WTC11 (cell line): ENCODE results near the gene GMEB2. TPM values are rescaled to one million over a fixed set of nuclear protein-coding genes. Genes with fewer than 3 reads are reported as not detected.

ENCODE experiments used
- ATAC-seq: fragments of 200-7000 bp; cut with Tn5 transposase; 2 replicates; pipeline ENCODE4 v1.10.0; 2021; ENCODE audit warnings: mild to moderate bottlenecking, moderate library complexity
- CTCF ChIA-PET: fragments of 300-600 bp; sonication (Branson Sonifier 250); formaldehyde crosslinking; loops from one replicate; lab custom pipeline; 2021; ENCODE audit warnings: antibody characterized with exemption; lab: Charles Lee
- POLR2A ChIA-PET: fragments of 350-600 bp; sonication (Branson Sonifier 250); formaldehyde crosslinking; loops from one replicate; lab custom pipeline; 2021; ENCODE audit warnings: antibody characterized with exemption; lab: Charles Lee
- DNase-seq: peaks from one replicate; pipeline ENCODE4 v3.0.0; 2021; ENCODE audit warnings: low spot score
- H3K27ac Mint-ChIP-seq: 2 replicates; pipeline ENCODE4 v1.8.0; 2021; ENCODE audit warnings: mixed read lengths
- H3K27me3 Mint-ChIP-seq: 2 replicates; pipeline ENCODE4 v1.8.0; 2021; ENCODE audit warnings: low read depth, mild to moderate bottlenecking, moderate library complexity, mixed read lengths
- H3K36me3 Mint-ChIP-seq: 2 replicates; pipeline ENCODE4 v1.8.0; 2021; ENCODE audit warnings: mixed read lengths
- H3K4me1 Mint-ChIP-seq: 2 replicates; pipeline ENCODE4 v1.8.0; 2022; ENCODE audit warnings: mixed read lengths
- H3K4me3 Mint-ChIP-seq: 2 replicates; pipeline ENCODE4 v1.8.0; 2021; ENCODE audit warnings: mild to moderate bottlenecking, moderate library complexity, mixed read lengths
- H3K9me3 Mint-ChIP-seq: 2 replicates; pipeline ENCODE4 v1.8.0; 2021; ENCODE audit warnings: mixed read lengths
- ATF1 ChIP-seq: sonication (generic); formaldehyde crosslinking; IDR thresholded peaks from 2 replicates; pipeline ENCODE4 v1.8.1; 2023; ENCODE audit warnings: mild to moderate bottlenecking, moderate library complexity, missing genetic modification reagents
- CBFB ChIP-seq: sonication (generic); formaldehyde crosslinking; IDR thresholded peaks from 2 replicates; pipeline ENCODE4 v1.8.1; 2022; ENCODE audit warnings: mild to moderate bottlenecking, low read depth, missing genetic modification reagents
- CREB1 ChIP-seq: sonication (generic); formaldehyde crosslinking; IDR thresholded peaks from 2 replicates; pipeline ENCODE4 v1.8.0; 2023; ENCODE audit warnings: mild to moderate bottlenecking, missing genetic modification reagents
- CTCF ChIP-seq: fragments of 200-600 bp; IDR thresholded peaks from 2 replicates; pipeline ENCODE4 v1.8.0; 2022; ENCODE audit warnings: antibody characterized with exemption
- E2F1 ChIP-seq: sonication (generic); formaldehyde crosslinking; IDR thresholded peaks from 2 replicates; pipeline ENCODE4 v1.8.0; 2022; ENCODE audit warnings: mild to moderate bottlenecking, missing genetic modification reagents
- ELF4 ChIP-seq: sonication (generic); formaldehyde crosslinking; IDR thresholded peaks from 2 replicates; pipeline ENCODE4 v1.8.1; 2022; ENCODE audit warnings: low read depth, mild to moderate bottlenecking, moderate library complexity, missing genetic modification reagents
- FOXP1 ChIP-seq: sonication (generic); formaldehyde crosslinking; IDR thresholded peaks from 2 replicates; pipeline ENCODE4 v1.8.0; 2022; ENCODE audit warnings: missing genetic modification reagents, mild to moderate bottlenecking, moderate library complexity, borderline replicate concordance
- GRHL2 ChIP-seq: fragments of 250-450 bp; sonication (Bioruptor Pico); IDR thresholded peaks from 2 replicates; pipeline ENCODE4 v1.8.0; 2022; ENCODE audit warnings: mild to moderate bottlenecking, moderate library complexity; ENCODE audit not compliant: insufficient replicate concordance, severe bottlenecking
- JUN ChIP-seq: sonication (generic); formaldehyde crosslinking; IDR thresholded peaks from 2 replicates; pipeline ENCODE4 v1.8.0; 2023; ENCODE audit warnings: mild to moderate bottlenecking, missing genetic modification reagents
- MYBL2 ChIP-seq: sonication (generic); formaldehyde crosslinking; IDR thresholded peaks from 2 replicates; pipeline ENCODE4 v1.8.1; 2023; ENCODE audit warnings: mild to moderate bottlenecking, moderate library complexity, missing genetic modification reagents
- NR1H2 ChIP-seq: sonication (generic); formaldehyde crosslinking; IDR thresholded peaks from 2 replicates; pipeline ENCODE4 v1.9.0; 2021; ENCODE audit warnings: mild to moderate bottlenecking, moderate library complexity, missing genetic modification reagents
- OVOL2 ChIP-seq: fragments of 250-450 bp; sonication (Bioruptor Pico); IDR thresholded peaks from 2 replicates; pipeline ENCODE4 v1.9.0; 2021; ENCODE audit warnings: mild to moderate bottlenecking, borderline replicate concordance
- PRRX2 ChIP-seq: fragments of 250-450 bp; sonication (Bioruptor Pico); IDR thresholded peaks from 2 replicates; pipeline ENCODE4 v1.8.0; 2021; ENCODE audit warnings: mild to moderate bottlenecking
- RELA ChIP-seq: sonication (generic); formaldehyde crosslinking; IDR thresholded peaks from 2 replicates; pipeline ENCODE4 v1.8.1; 2022; ENCODE audit warnings: missing genetic modification reagents, mild to moderate bottlenecking, borderline replicate concordance
- SMAD4 ChIP-seq: sonication (generic); formaldehyde crosslinking; IDR thresholded peaks from 2 replicates; pipeline ENCODE4 v1.8.0; 2022; ENCODE audit warnings: mild to moderate bottlenecking, missing genetic modification reagents
- SOX15 ChIP-seq: fragments of 250-450 bp; sonication (Bioruptor Pico); IDR thresholded peaks from 2 replicates; pipeline ENCODE4 v1.9.0; 2021; ENCODE audit warnings: mild to moderate bottlenecking
- ZBTB43 ChIP-seq: sonication (generic); formaldehyde crosslinking; IDR thresholded peaks from 2 replicates; pipeline ENCODE4 v1.8.1; 2023; ENCODE audit warnings: mild to moderate bottlenecking, missing genetic modification reagents
- ZNF512 ChIP-seq: sonication (generic); formaldehyde crosslinking; IDR thresholded peaks from 2 replicates; pipeline ENCODE4 v1.8.1; 2022; ENCODE audit warnings: missing genetic modification reagents, borderline replicate concordance
- total RNA-seq: library from RNA; stranded (reverse); gene quantifications from 3 replicates; pipeline ENCODE4 v1.2.3, GENCODE V29; 2021

Gene GMEB2
- total RNA-seq, 1 experiment from 2014 or later = 14.8 TPM

- ATAC-seq = no peak
- H3K36me3 Mint-ChIP-seq = no peaks in the 10 kb centered on the region
- POLR2A ChIA-PET = no interaction called here
- CTCF ChIA-PET = interaction anchor here (1.2 to 1.8 kb wide), 2 partner anchors 32 to 205 kb away, joined by 3 to 5 read pairs; no protein-coding TSS in a partner anchor
- DNase-seq = no peak
- H3K9me3 Mint-ChIP-seq = no peaks in the 10 kb centered on the region
- H3K4me3 Mint-ChIP-seq = no peak overlapping the region
- no peak overlapping the region for H3K27ac Mint-ChIP-seq
- no peaks in the 10 kb centered on the region for H3K4me1 Mint-ChIP-seq
- TF ChIP-seq MYBL2 (CRISPR knock-in tag) = no peak
- TF ChIP-seq PRRX2 (CRISPR knock-in tag) = no peak
- TF ChIP-seq GRHL2 (CRISPR knock-in tag) = no peak
- no peak for TF ChIP-seq ELF4 (CRISPR knock-in tag)
- TF ChIP-seq ATF1 (CRISPR knock-in tag) = no peak
- TF ChIP-seq CBFB (CRISPR knock-in tag) = no peak
- no peak for TF ChIP-seq ZBTB43 (CRISPR knock-in tag)
- no peak for TF ChIP-seq FOXP1 (CRISPR knock-in tag)
- TF ChIP-seq OVOL2 (CRISPR knock-in tag) = no peak
- H3K27me3 Mint-ChIP-seq = no peaks in the 10 kb centered on the region
Observed at GRCh38 chr20:63570281-63571086, 56.4 kb downstream of the GMEB2 start.

GRCh38 chr20:63568986-63569949 is 57.6 kb downstream of the GMEB2 start:
- ATAC-seq = no peak
- Mint-ChIP-seq H3K27ac (no peak overlapping the region), H3K4me3 (no peak overlapping the region), H3K27me3 (no peaks in the 10 kb centered on the region), H3K9me3 (no peaks in the 10 kb centered on the region), H3K36me3 (no peaks in the 10 kb centered on the region), H3K4me1 (no peaks in the 10 kb centered on the region)
- no peak for DNase-seq
- ChIA-PET POLR2A (no interaction called here), CTCF (interaction anchor here (0.9 to 1.8 kb wide), 4 partner anchors 12 to 206 kb away, joined by 3 to 5 read pairs (median 3); no protein-coding TSS in a partner anchor)
- TF ChIP-seq RELA (CRISPR knock-in tag) (no peak), CREB1 (CRISPR knock-in tag) (no peak), ZBTB43 (CRISPR knock-in tag) (no peak), SMAD4 (no peak), SOX15 (CRISPR knock-in tag) (no peak), ZNF512 (no peak), JUN (CRISPR knock-in tag) (no peak), NR1H2 (no peak), E2F1 (CRISPR knock-in tag) (no peak), CTCF (no peak), ELF4 (CRISPR knock-in tag) (no peak)
